GM12872 (cell line): ENCODE measurements around the gene RABAC1.

Source experiments
- CTCF ChIP-seq: IDR thresholded peaks from 3 replicates; pipeline ENCODE4 v1.5.1; 2011; ENCODE audit warnings: low read depth, mild to moderate bottlenecking, low read length, moderate library complexity; ENCODE audit not compliant: insufficient read depth

The RABAC1 gene

GRCh38 chr19:41928754-41929535 is 30.2 kb downstream of the RABAC1 start:
- 0 out of 3 replicates have a peak, but pooled peaks have one; percentile 23 for TF ChIP-seq CTCF

- TF ChIP-seq CTCF: no peak
Measured at GRCh38 chr19:41928221-41928683, 30.9 kb downstream of the RABAC1 start, which contains the start of gene ERFL. ERFL (minus strand) TSS chr19:41928449; CDS start chr19:41912919, 15,530 bp downstream.

GRCh38 chr19:41927497-41928192 is 31.5 kb downstream of the RABAC1 start:
- no peak for TF ChIP-seq CTCF

GRCh38 chr19:41926763-41927496 is 32.2 kb downstream of the RABAC1 start:
- no peak for TF ChIP-seq CTCF

- no peak for TF ChIP-seq CTCF
Measured at GRCh38 chr19:41926028-41926762, 32.9 kb downstream of the RABAC1 start.

- TF ChIP-seq CTCF: no peak
Measured at GRCh38 chr19:41925208-41926003, 33.7 kb downstream of the RABAC1 start.
